NCI-H345 treated with DMSO at 0.1 percent for 48 hours (cell line): ENCODE measurements around the gene COL21A1.

Experiments
- DNase-seq: peaks from one replicate; lab custom pipeline; 2025; ENCODE audit not compliant: unreplicated experiment; lab: John Stamatoyannopoulos, UW

Gene COL21A1

GRCh38 chr6:56051202-56051598 lies 196.2 kb downstream of the COL21A1 start:
- no peak for DNase-seq

DNA sequence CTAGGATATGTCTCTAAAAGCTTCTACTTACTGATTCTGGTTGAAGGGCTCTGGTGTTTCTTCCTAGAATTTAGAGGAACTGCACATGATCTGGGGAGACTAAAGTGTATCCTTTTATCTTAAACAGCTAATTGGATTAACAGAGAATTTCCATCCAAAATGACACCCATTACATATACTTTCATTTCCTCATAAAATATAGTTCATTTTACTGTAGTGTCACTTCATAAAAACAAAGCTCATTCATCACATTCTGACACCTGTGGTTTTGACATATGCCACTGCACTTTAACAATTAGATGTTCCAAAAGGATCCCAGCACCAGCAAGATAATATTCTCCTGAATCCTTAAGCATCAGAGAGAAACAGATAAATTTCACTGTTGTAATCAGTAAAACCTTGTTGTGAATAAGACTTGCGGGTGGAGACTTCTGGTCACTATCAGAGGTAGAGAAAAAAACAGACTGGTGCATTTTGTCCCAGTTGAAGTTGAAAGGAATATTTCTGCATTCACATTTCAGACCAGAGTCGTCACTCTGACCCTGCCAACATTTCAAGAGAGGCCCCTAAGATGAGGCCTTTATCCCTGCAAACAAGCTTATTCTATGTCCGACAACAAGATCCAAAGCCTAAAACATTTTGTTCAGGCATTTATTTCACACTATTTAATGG lies 196.7 kb downstream of the COL21A1 start:
- DNase-seq: no peak

DNA sequence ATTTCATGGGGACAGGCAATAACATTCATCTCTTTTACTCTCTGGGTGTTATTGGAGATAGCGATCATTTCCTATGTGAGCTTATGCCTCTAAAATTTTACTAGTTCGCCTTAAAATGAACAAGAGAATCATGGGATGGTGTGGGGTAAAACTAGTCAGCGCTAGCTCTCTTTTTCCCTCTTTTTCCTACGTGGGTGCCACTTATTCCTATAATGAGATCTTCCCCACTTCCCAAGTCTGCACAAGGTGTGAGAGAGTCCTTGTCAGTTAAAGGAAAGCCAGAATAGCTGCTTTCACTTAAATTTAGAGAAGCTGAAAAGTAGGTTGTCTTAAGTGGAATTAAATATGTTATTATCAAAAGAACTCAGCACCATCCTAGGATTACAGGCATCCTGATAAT lies 198.8 kb downstream of the COL21A1 start:
- DNase-seq: no peak

DNA sequence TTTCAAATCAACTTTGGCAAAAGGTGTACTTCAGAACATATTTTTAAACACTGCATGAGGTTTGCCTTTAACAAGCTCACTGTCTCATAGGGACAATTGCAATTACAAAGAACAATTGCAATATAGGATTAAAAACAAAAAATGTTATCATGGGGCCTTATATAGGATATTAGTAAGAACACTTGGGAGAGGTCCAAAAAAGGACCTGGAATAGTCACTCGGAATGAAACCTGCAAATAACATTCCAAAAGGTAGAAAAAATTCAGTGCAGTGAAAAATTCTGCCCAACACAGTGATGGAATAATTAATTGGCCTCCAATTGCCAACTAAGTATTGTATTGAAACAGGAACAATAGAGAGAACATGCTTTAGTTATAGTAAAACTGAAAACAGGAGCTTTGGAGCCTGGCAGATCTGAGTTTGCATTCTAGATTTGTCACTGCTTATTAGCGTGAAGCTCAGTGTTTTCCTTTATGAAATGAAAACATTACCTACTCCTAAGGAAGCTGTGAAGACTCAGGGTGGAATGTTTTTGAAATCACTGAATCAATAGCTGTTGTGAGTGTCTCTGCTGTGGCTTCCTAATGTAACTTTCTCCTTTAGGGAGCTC lies 199.3 kb downstream of the COL21A1 start:
- no peak for DNase-seq

GRCh38 chr6:56046576-56046975 lies 200.8 kb downstream of the COL21A1 start:
- no peak for DNase-seq

DNA sequence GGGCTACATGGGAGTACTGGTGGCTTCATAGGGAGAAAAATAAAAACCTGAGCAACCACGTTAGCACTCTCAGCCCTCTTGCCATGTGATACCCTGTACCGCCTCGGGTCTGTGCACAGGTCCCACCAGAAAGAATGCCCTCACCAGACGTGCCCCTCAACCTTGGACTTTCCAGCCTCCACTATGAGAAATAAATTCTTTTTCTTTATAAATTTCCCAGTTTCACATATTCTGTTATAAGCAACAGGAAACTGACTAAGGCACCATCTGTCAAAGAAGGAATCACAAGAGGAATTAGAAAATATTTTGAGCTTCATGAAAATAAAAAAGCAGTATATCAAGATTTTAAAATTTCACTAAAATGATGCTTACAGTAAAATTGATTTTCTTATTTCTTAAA lies 203.6 kb downstream of the COL21A1 start:
- no peak for DNase-seq

DNA sequence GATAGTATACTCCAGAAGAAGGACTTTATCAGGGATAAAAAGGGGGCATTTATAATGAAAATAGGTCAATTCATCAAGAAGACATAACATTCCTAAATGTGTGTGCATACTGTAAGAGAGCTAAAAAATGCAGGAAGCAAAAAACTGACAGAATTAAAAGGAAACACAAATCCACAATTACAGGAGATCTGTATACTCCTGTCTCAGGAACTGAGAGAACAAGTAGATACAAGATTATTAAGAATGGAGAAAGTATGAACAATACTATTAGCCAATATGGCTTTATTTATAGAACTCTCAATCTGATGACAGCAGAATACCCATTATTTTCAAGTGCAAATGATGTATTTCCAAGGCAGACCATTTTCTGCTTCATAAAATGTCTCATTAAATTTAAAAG lies 204.3 kb downstream of the COL21A1 start:
- DNase-seq: no peak

DNA sequence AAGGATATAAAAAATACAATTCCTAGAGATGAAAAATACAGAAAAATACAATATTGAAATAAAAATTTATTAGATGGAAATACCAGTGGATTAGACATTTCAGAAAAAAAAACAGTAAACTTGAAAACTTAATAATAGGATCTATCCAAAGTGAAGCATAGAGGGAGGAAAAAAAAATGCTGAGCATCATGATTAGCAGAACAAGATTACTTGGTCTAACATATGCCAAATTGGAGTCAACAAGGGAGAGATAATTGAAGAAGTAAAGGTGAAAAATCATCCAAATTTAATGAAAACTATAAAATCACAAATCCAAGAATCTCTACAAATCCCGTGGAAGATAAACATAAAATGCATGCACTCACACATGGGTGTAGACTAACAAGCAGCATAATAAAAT lies 205.8 kb downstream of the COL21A1 start:
- no peak for DNase-seq

GRCh38 chr6:56040889-56041301 lies 206.5 kb downstream of the COL21A1 start:
- no peak for DNase-seq

- no peak for DNase-seq
Observed at GRCh38 chr6:56040223-56040622, 207.2 kb downstream of the COL21A1 start.

DNA sequence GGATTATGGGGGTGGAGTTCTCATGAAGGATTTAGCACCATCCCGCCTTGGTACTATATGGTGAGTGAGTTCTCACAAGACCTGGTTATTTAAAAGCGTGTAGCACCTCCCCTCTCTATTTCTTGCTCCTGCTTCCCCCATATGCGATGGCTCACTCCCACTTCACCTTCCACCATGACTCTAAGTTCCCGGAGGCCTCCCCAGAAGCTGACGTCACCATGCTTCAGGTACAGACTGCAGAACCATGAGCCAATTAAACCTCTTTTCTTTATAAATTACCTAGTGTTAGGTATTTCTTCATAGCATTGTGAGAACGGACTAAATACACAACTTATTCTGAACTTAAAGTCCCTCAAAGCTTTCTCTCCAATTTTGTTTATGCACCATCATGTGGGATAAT lies 208.6 kb downstream of the COL21A1 start:
- DNase-seq: no peak

- no peak for DNase-seq
Observed at GRCh38 chr6:56037601-56038000, 209.8 kb downstream of the COL21A1 start.

GRCh38 chr6:56036916-56037600 lies 210.3 kb downstream of the COL21A1 start:
- no peak for DNase-seq

DNA sequence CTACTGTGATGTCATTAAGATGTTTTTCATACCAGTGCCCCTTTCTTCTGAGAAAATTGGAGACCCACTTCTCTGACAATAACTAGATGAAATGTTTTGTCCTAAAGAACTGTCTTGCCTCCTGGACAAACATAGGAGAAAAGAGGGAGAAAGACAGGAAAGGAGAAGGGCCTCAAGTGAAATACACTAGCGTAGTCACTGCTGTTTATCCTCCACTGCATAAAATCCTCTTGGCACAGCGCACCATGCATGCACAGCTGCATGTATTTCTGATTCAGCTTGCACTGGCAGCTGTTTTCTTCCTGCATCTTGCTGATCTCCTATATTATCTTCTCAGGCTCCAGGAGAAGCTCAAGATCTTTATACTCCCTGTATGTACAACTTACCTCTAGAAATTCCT lies 214.0 kb downstream of the COL21A1 start:
- DNase-seq: no peak

GRCh38 chr6:56032715-56033260 lies 214.6 kb downstream of the COL21A1 start:
- no peak for DNase-seq

GRCh38 chr6:56027865-56028264 lies 219.5 kb downstream of the COL21A1 start:
- no peak for DNase-seq

DNA sequence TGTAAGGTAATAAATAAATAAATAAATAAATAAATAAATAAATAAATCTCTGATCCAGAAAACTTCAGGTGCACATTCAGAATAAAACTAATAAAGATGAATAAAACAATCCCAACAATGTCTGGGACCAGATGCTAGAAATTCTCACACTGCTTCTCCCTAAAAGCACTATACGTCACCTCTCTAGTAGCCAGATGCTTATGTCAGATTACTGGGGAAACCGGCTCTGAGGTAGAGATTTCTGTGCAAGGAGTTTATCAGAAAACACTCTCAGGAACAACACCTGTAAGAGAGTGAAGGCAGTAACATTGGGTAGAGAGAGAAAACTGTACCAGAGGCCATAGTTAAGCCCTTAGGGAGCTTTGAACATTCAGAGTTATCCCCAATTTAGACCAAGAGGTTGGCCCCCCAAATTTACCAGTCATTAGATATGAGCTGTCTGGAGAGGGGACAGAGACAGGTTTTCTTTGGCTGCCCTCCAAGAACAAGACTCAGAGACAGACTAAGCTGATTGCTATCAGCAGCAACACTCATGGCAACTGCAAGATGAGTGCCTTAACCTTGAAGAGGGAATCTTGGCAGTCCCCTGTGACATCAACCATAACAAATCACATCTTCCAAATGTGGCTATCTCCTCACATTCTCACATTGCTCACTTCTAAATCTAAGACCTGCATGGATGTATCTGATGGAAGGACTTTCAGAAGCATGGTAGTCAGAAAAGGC lies 220.8 kb downstream of the COL21A1 start:
- DNase-seq: no peak

- no peak for DNase-seq
Observed at GRCh38 chr6:56025795-56026194, 221.6 kb downstream of the COL21A1 start.

GRCh38 chr6:56024931-56025330 lies 222.4 kb downstream of the COL21A1 start:
- DNase-seq: no peak

DNA sequence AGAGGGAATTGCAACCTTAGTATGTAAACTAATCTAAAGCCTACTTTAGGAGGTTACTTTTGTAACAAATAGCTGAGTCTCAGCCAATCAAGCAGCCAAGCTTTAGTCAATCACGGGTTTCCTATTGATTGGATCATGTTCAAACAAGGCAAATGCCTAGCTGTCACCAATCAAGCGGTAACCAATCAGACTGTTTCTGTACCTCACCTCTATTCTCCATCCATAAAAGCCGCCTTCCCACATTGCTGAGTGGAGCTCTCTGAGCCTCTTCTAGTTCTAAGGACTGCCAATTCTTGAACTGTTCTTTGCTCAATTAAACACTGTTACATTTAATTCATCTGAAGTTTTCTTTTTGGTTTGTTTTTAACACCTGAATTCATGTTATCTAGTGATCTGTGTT lies 223.6 kb downstream of the COL21A1 start:
- DNase-seq: no peak

- no peak for DNase-seq
Observed at GRCh38 chr6:56022678-56023077, 224.7 kb downstream of the COL21A1 start.

DNA sequence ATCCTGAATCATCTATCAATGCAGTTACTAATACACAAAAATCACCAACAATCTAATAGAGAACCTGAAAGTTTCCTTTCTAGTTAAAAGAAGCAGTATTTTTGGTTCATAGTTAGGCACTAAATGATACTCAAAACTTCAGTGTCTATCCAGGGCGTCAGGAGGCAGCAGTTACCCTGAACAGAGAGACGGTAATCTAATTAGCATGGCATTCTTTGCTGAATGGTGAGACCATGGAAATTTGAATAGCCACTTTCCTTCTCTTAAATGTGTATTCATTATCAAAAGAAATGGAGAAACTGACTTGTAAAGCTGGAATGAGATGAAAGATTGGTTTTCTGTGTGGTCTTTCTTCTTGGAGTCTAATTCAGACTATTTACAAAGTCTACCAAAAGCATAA lies 225.4 kb downstream of the COL21A1 start:
- no peak for DNase-seq
